Osteoblast (primary cell): Measurements from ENCODE around the gene GPR107. TPM values are rescaled to one million over a fixed set of nuclear protein-coding genes. Genes with fewer than 3 reads are reported as not detected.

Source experiments
- DNase-seq: peaks from one replicate; pipeline ENCODE4 v3.0.0; 2011; ENCODE audit warnings: low spot score, mixed read lengths; ENCODE audit not compliant: insufficient read length; ENCODE audit errors: missing footprints
- H2AFZ ChIP-seq: 2 replicates; pipeline ENCODE4 v1.6.0; 2011; ENCODE audit warnings: mild to moderate bottlenecking, low read length
- H3K27ac ChIP-seq: 2 replicates; pipeline ENCODE4 v1.5.1; 2011; ENCODE audit warnings: mild to moderate bottlenecking, low read depth, low read length, moderate library complexity
- H3K27me3 ChIP-seq: 2 replicates; pipeline ENCODE4 v1.6.0; 2012; ENCODE audit warnings: mild to moderate bottlenecking, control low read depth, inconsistent platforms, low read length, moderate library complexity; ENCODE audit not compliant: insufficient read depth
- H3K36me3 ChIP-seq: 2 replicates; pipeline ENCODE4 v1.5.1; 2011; ENCODE audit warnings: mild to moderate bottlenecking, low read length, control low read depth, moderate library complexity; ENCODE audit not compliant: insufficient read depth
- H3K4me1 ChIP-seq: 2 replicates; pipeline ENCODE4 v1.5.1; 2011; ENCODE audit warnings: mild to moderate bottlenecking, low read length, control low read depth, moderate library complexity; ENCODE audit not compliant: insufficient read depth
- H3K4me2 ChIP-seq: 2 replicates; pipeline ENCODE4 v1.6.0; 2011; ENCODE audit warnings: mild to moderate bottlenecking, low read length; ENCODE audit not compliant: insufficient read depth
- H3K4me3 ChIP-seq: fragments of 200-600 bp; sonication (generic); 3 replicates; pipeline ENCODE4 v1.5.1; 2012; ENCODE audit warnings: mild to moderate bottlenecking, low read length, inconsistent platforms; ENCODE audit not compliant: insufficient read depth
- H3K79me2 ChIP-seq: 2 replicates; pipeline ENCODE4 v1.6.0; 2012; ENCODE audit warnings: mild to moderate bottlenecking, low read length, control low read depth, inconsistent platforms; ENCODE audit not compliant: insufficient read depth
- H3K9me3 ChIP-seq: 2 replicates; pipeline ENCODE4 v1.5.1; 2011; ENCODE audit warnings: low read depth, low read length, control low read depth
- H4K20me1 ChIP-seq: 2 replicates; pipeline ENCODE4 v1.6.0; 2012; ENCODE audit warnings: mild to moderate bottlenecking, low read length, control low read depth; ENCODE audit not compliant: insufficient read depth
- CTCF ChIP-seq: IDR thresholded peaks from 2 replicates; pipeline ENCODE4 v1.5.1; 2011; ENCODE audit warnings: mild to moderate bottlenecking, low read depth, low read length, moderate library complexity; ENCODE audit errors: extremely low read depth
- total RNA-seq: library from RNA; depleted of rRNA; stranded (reverse); fragments of >200 nt; gene quantifications from 2 replicates; pipeline ENCODE4 v1.2.3, GENCODE V29; 2012

GPR107 gene
- total RNA-seq, 1 donor, result 25.3 TPM

DNA sequence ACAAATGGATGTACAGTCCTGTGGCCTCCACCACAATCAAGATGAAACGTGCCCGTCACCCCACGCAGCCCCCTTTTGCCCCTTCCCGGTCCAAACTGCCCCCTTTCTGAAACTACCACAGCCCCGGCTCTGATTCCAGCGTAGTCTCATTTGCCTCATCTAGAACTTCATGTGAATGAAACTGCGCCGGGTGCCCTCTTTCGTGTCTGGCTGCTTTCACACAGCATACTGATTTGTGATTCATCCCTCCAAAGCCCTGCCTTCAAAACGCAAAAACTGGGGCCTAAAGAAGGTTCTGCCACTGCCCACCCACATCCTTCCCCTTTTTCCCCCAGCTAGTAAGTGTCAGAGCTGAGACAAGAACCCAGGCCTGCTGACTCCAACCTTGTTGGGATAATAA is 87.0 kb downstream of the GPR107 start:
- Histone ChIP-seq H3K4me2 (no peak overlapping the region), H3K9me3 (no peaks in the 10 kb centered on the region), H3K27ac (no peak overlapping the region), H3K27me3 (no peaks in the 10 kb centered on the region), H3K4me3 (no peak overlapping the region), H3K79me2 (no peaks in the 10 kb centered on the region), H2AFZ (no peak overlapping the region), H3K4me1 (peaks cover 38% of the 10 kb centered on the region), H3K36me3 (peaks cover 10% of the 10 kb centered on the region), H4K20me1 (peaks cover 4% of the 10 kb centered on the region)
- no peak for DNase-seq
- no peak for TF ChIP-seq CTCF

DNA sequence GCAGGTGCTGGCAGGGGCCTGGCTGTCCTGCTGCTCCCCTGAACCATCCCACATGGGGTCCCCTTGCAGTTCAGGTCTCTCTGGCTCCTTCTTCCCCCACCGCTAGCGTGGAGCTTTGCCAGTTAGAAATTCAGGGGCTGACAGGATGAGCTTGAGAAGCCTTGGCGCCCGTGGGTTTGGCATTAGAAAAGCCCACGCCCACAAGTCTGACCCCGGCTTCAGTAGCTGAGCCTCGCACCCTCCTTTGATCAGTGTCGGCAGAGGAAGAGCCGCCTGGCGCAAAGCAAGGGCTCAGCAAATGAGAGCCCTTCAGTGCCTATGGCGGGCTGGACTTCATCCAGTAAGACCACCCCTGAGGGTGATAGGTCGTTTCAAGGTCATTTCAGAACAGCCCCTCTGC is 88.3 kb downstream of the GPR107 start:
- H3K79me2 ChIP-seq, result no peaks in the 10 kb centered on the region
- peaks cover 4% of the 10 kb centered on the region for H4K20me1 ChIP-seq
- H3K36me3 ChIP-seq, result peaks cover 3% of the 10 kb centered on the region
- H3K4me2 ChIP-seq, result no peak overlapping the region
- no peak for TF ChIP-seq CTCF
- no peak for DNase-seq
- no peak overlapping the region for H3K4me3 ChIP-seq
- H3K4me1 ChIP-seq, result peaks cover 37% of the 10 kb centered on the region
- H2AFZ ChIP-seq, result no peak overlapping the region
- H3K27ac ChIP-seq, result no peak overlapping the region
- no peaks in the 10 kb centered on the region for H3K27me3 ChIP-seq
- no peaks in the 10 kb centered on the region for H3K9me3 ChIP-seq

GRCh38 chr9:130142641-130143040 is 88.9 kb downstream of the GPR107 start:
- no peak overlapping the region for H3K27ac ChIP-seq
- DNase-seq, result no peak

GRCh38 chr9:130143279-130143893 is 89.7 kb downstream of the GPR107 start:
- Histone ChIP-seq H3K9me3 (no peaks in the 10 kb centered on the region), H3K27me3 (no peaks in the 10 kb centered on the region), H3K4me3 (peak overlapping the region; percentile 53), H3K4me1 (peaks cover 26% of the 10 kb centered on the region), H3K4me2 (peak overlapping the region; percentile 79), H4K20me1 (peaks cover 4% of the 10 kb centered on the region), H3K36me3 (no peaks in the 10 kb centered on the region), H3K79me2 (no peaks in the 10 kb centered on the region), H2AFZ (no peak overlapping the region), H3K27ac (no peak overlapping the region)
- DNase-seq, result peak; percentile 77
- no peak for TF ChIP-seq CTCF

More at GRCh38 chr9:130142641-130143040, 88.9 kb downstream of the GPR107 start:
- Histone ChIP-seq H3K9me3 (no peaks in the 10 kb centered on the region), H4K20me1 (peaks cover 4% of the 10 kb centered on the region), H2AFZ (no peak overlapping the region), H3K4me3 (no peak overlapping the region), H3K36me3 (no peaks in the 10 kb centered on the region), H3K4me2 (no peak overlapping the region), H3K27me3 (no peaks in the 10 kb centered on the region), H3K4me1 (peaks cover 31% of the 10 kb centered on the region), H3K79me2 (no peaks in the 10 kb centered on the region)
- TF ChIP-seq CTCF, result no peak
